Astrocyte of the spinal cord (primary cell): ENCODE measurements around the gene SPINT2.
A peak's percentile ranks its signal among the peaks of the same experiment; 100 is the strongest.
"Not testable (repeated sequence)": the region's sequence is repeated elsewhere in the genome, so short reads cannot be mapped to it uniquely, and the experiment has no call there.

Experiments
- DNase-seq: peaks from one replicate; pipeline ENCODE4 v3.0.0; 2011; ENCODE audit warnings: low read depth, low spot score
- H3K4me3 ChIP-seq: 2 replicates; pipeline ENCODE4 v1.5.1; 2011; ENCODE audit warnings: low read depth, mild to moderate bottlenecking, low read length, moderate library complexity
- in situ Hi-C: cut with HindIII; loops from 2 replicates; pipeline ENCODE4 v1.10.0; 2017; ENCODE audit warnings: low sequenced_read_pairs
- TF ChIP-seq, protein P1 (sequence below): IDR thresholded peaks from 2 replicates; pipeline ENCODE4 v1.5.1; 2012; ENCODE audit warnings: low read depth, mild to moderate bottlenecking, low read length, inconsistent platforms

SPINT2 gene

DNA sequence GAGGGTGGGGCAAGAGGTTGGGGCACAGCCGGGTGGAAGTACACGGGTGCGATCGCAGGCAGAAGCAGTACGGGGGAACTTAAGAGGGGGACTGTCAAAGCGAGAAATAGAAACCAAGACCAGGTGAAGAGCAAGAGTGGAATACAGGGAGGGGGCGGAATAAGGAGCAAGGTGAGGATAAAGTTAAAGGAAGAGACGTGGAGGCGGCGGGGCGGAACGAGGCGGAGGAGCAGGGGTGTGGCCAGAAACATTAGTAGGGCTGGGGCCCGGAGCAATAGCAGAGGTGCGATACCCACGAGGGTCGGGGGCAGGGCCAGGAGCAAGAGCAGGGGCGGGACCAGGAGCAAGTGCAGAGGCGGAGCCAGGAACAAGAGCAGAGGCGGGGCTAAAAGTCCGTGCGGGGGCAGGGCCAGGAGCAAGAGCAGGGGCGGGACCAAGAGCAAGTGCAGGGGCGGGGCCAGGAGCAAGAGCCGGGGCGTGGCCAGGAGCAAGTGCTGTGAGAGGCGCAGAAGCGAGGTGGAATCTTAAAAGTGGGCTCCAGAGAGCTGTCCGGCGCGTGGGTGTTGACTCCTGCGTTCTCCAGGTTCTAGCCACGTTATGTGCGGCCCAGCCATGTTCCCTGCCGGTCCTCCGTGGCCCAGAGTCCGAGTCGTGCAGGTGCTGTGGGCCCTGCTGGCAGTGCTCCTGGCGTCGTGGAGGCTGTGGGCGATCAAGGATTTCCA lies 72.4 kb downstream of the SPINT2 start:
- TF ChIP-seq, protein P1, sequence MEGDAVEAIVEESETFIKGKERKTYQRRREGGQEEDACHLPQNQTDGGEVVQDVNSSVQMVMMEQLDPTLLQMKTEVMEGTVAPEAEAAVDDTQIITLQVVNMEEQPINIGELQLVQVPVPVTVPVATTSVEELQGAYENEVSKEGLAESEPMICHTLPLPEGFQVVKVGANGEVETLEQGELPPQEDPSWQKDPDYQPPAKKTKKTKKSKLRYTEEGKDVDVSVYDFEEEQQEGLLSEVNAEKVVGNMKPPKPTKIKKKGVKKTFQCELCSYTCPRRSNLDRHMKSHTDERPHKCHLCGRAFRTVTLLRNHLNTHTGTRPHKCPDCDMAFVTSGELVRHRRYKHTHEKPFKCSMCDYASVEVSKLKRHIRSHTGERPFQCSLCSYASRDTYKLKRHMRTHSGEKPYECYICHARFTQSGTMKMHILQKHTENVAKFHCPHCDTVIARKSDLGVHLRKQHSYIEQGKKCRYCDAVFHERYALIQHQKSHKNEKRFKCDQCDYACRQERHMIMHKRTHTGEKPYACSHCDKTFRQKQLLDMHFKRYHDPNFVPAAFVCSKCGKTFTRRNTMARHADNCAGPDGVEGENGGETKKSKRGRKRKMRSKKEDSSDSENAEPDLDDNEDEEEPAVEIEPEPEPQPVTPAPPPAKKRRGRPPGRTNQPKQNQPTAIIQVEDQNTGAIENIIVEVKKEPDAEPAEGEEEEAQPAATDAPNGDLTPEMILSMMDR = no peak
- peak; percentile 92 for DNase-seq
- in situ Hi-C loops = no loop called here
- peak overlapping the region; percentile 55 for H3K4me3 ChIP-seq

DNA sequence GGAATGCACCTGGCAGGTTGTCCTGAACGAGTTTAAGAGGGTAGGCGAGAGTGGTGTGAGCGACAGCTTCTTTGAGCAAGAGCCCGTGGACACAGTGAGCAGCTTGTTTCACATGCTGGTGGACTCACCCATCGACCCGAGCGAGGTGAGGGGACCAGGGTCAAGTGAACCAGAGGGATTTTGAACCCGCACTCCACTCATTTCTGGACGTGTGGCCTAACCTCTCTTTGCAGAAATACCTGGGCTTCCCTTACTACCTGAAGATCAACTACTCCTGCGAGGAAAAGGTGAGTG lies 72.9 kb downstream of the SPINT2 start:
- H3K4me3 ChIP-seq = peak overlapping the region; percentile 55
- in situ Hi-C loops = no loop called here
- no peak for DNase-seq
- TF ChIP-seq, protein P1 = no peak

DNA sequence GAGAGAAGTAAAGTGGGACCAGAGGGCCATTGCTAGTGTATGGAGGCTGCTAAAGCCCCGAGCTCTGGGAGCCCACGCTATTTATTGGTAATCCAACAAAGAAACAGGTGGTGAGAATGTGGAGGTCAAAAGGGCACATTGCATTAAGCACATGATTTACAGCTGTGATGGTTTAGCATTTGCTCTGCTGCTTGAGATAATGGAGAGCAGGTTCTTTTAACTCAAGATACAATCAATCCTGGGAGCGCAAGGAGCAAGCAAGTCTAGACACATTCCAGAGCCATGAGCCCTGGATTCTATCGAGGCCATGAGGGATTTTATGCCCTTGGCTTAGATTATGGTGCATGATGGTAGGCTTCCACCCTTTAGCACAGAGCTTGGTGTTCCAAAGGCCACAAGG lies 74.6 kb downstream of the SPINT2 start:
- in situ Hi-C loops, DNase-seq, H3K4me3 ChIP-seq: not testable (repeated sequence)

DNA sequence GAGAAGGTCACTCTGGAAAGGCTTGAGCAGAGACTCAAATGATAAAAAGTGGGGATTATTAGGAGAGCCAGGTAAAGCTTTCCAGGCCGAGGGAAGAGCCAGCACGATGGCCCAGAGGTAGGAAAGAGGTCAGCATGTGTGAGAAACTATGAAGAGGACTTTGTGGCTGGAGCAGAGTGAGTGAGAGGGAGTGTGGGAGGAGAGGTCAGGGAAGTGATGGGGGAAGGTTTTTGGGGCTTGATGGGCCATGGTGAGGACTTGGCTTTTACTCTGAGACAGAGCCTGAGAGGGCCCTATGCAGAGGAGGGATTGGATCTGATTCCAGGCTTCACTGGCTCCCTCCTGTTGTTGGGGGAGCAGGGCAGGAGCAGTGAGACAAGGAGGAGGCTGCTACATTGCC lies 76.6 kb downstream of the SPINT2 start:
- DNase-seq = no peak
- H3K4me3 ChIP-seq = no peak overlapping the region
- TF ChIP-seq, protein P1 = no peak
- in situ Hi-C loops = no loop called here
